Measurements from ENCODE around the gene TRIO.
A peak's percentile ranks its signal among the peaks of the same experiment; 100 is the strongest.

Gene TRIO

GRCh38 chr5:14208071-14209021, 65.2 kb downstream of the TRIO start:
- TF ChIP-seq CTCF (conservative IDR thresholded peaks at IDR 0.05; ENCODE audit: low read length), result no peak
- DNase-seq (ENCODE audit: low read depth), result peak; percentile 87
- peak overlapping the region; percentile 29 for H3K4me3 ChIP-seq (ENCODE audit: low read length)

- no peak overlapping the region for H3K4me3 ChIP-seq (ENCODE audit: low read length)
- DNase-seq (ENCODE audit: low read depth), result no peak
- no peak for TF ChIP-seq CTCF (conservative IDR thresholded peaks at IDR 0.05; ENCODE audit: low read length)
Measured at GRCh38 chr5:14209222-14209822, 66.2 kb downstream of the TRIO start.

GRCh38 chr5:14209836-14210235, 66.7 kb downstream of the TRIO start:
- TF ChIP-seq CTCF (conservative IDR thresholded peaks at IDR 0.05; ENCODE audit: low read length), result no peak
- no peak for DNase-seq (ENCODE audit: low read depth)
- no peak overlapping the region for H3K4me3 ChIP-seq (ENCODE audit: low read length)

GRCh38 chr5:14210729-14211128, 67.6 kb downstream of the TRIO start:
- no peak for TF ChIP-seq CTCF (conservative IDR thresholded peaks at IDR 0.05; ENCODE audit: low read length)

GRCh38 chr5:14211818-14212803, 69.0 kb downstream of the TRIO start:
- TF ChIP-seq CTCF (conservative IDR thresholded peaks at IDR 0.05; ENCODE audit: low read length), result no peak
- no peak for DNase-seq (ENCODE audit: low read depth)
- H3K4me3 ChIP-seq (ENCODE audit: low read length), result no peak overlapping the region

More at GRCh38 chr5:14210729-14211128, 67.6 kb downstream of the TRIO start:
- DNase-seq (ENCODE audit: low read depth), result no peak
- H3K4me3 ChIP-seq (ENCODE audit: low read length), result no peak overlapping the region

GRCh38 chr5:14212838-14213237, 69.7 kb downstream of the TRIO start:
- DNase-seq (ENCODE audit: low read depth), result no peak
- H3K4me3 ChIP-seq (ENCODE audit: low read length), result no peak overlapping the region
- no peak for TF ChIP-seq CTCF (conservative IDR thresholded peaks at IDR 0.05; ENCODE audit: low read length)
